ENCODE data around the gene EEF1AKMT2.
A peak's percentile ranks its signal among the peaks of the same experiment; 100 is the strongest.
"Not testable (repeated sequence)": the region's sequence is repeated elsewhere in the genome, so short reads cannot be mapped to it uniquely, and the experiment has no call there.

The EEF1AKMT2 gene

GRCh38 chr10:124791547-124792348, at the start of gene EEF1AKMT2:
EEF1AKMT2 (minus strand) TSS chr10:124791887; CDS start chr10:124791833, 54 bp downstream.
- DNase-seq, result peak; percentile 72

DNA sequence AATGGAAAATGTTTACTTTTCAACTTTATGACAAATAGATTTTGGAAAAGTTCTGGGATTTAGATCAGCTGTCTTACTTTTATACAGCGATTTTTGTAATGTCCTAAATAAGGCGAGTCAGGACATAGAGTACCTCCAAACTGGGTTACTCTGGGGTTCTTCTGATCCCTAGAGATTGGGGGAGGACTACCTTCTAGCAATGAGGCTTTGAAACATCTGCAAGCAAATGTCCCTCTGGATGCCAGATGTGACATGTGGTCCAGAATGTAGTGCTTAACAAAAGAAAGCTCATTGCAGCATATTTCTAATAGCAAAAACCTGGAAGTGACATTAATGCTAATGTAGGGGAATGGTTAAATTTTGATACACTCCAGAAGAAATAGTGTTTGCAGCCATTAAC, 46.0 kb upstream of the EEF1AKMT2 start:
- DNase-seq, result no peak

- DNase-seq, result no peak
These were observed 39.4 kb upstream of the EEF1AKMT2 start for GRCh38 chr10:124831116-124831515.

- DNase-seq, result no peak
These were observed 38.8 kb upstream of the EEF1AKMT2 start for GRCh38 chr10:124830445-124830844.

DNA sequence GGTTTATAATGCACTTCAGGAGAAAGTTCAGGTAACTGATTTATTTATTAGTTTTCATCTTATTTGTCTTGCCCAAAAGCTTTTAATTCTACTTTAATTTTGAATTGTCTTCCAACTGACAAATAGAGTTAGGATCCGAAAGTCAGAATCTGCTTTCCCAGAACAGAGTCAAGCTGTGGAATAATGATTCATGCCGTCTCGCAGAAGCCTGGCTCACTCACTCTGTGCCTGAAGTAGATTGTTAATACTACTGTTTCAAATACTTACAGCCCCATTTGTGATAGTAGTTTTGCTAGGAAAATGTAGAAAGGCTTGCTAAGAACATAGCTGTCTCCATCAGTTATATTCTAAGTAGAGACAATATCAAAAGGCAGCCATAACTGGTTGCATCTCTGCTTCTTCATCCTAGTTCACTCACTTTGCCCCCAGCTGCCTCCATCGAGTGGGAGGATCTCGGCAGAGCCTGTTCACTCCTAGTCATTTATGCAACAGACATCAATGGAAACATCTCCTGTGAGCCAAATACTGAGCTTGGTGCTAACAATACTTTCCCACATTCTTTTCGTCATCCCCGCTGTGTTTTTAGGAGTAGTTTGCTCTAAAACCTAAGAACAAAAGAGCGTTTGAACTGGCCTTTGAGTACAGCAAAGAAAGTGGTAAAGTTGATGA, 37.9 kb upstream of the EEF1AKMT2 start:
- no peak for DNase-seq

DNA sequence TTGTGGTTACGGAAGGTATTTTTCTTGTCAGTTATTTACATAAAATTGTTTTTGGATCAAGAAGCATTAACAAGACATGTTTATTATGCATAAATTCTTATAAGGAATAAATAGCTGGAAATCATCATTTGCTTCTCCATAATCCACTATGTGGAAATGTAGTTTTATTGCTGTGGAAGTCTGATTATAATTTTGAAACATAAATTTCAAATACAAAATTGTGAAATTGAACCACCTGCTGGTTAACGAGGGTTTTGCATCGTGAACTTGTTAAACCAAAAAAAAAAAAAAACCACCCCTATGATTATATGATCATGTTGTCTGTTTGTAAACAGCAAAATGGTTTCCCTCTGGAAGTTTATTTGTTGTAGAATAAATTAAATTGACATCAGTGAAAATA, 35.8 kb upstream of the EEF1AKMT2 start:
- no peak for DNase-seq

- DNase-seq, result no peak
These were observed 34.6 kb upstream of the EEF1AKMT2 start for GRCh38 chr10:124826262-124826661.

- no peak for DNase-seq
These were observed 34.0 kb upstream of the EEF1AKMT2 start for GRCh38 chr10:124825702-124826101.

DNA sequence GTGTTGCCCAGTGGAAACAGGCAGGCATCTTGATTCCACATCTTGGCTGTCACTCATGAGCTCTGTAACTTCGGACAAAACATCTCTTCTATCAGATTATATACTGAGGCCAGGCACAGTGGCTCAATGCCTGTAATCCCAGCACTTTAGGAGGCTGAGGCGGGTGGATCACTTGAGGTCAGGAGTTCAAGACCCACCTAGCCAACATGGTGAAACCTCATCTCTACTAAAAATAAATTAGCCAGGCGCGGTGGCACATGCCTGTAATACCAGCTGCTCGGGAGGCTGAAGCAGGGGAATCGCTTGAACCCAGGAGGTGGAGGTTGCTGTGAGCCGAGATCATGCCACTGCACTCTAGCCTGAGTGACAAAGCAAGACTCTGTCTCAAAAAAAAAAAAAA, 33.2 kb upstream of the EEF1AKMT2 start:
- not testable (repeated sequence) for DNase-seq

DNA sequence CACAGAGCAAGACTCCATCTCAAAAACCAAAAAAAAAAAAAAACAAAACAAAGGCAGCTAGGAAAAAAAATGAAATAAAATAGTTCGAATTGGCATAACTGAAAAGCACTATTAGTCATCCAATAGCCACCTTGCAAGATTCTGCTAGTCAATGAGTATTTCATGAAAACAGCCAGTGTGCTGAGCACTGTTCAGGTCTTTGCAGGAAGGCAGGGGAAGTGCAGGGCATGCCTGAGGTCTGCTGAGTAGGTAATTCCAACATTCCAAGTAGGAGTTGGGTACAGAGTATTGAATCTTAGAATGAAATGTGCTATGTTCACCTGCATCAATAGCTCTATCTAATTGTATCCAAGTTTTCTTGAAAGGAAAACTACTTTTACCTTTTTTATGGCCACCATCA, 32.8 kb upstream of the EEF1AKMT2 start:
- DNase-seq, result no peak

GRCh38 chr10:124821520-124821919, 29.8 kb upstream of the EEF1AKMT2 start:
- no peak for DNase-seq

DNA sequence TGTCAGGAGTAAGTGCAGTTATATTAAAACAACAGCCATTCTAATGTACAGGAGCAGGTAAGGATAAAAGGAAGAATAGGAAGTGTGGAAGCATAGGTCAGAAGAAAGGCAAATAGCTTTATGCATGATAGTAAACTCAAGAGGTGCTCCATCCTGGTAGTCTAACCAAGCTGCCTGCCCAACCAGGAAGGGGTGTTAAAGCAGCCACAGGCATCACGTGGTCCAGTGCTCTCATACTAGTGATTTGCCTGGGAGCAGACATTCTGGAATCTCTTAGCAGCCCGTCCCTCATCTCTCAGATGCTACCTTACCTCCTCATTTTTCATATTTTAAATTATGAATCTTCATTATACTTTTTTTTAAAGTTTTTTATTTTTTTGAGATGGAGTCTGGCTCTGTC, 28.4 kb upstream of the EEF1AKMT2 start:
- DNase-seq, result no peak

- DNase-seq, result no peak
These were observed 10.6 kb upstream of the EEF1AKMT2 start for GRCh38 chr10:124802313-124802675.

DNA sequence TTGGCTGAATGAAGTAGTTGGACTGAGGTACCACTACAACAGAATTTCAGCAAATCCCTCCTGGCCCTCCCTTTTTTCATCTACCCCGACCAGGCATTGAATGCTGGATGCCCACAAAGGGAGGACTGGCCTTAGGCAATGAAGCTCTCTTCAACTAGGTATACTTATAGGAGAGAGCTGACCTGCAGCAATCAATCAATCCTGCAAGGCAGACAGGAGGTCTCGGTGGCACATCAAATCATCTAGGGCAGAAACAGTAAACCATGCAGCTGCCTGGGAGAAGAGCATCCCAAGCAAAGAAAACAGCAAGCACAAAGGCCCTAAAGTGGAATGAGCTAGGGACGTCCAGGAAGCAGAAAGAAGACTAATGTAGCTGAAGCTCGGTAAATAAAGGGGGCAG, 7.5 kb upstream of the EEF1AKMT2 start:
- DNase-seq, result no peak

DNA sequence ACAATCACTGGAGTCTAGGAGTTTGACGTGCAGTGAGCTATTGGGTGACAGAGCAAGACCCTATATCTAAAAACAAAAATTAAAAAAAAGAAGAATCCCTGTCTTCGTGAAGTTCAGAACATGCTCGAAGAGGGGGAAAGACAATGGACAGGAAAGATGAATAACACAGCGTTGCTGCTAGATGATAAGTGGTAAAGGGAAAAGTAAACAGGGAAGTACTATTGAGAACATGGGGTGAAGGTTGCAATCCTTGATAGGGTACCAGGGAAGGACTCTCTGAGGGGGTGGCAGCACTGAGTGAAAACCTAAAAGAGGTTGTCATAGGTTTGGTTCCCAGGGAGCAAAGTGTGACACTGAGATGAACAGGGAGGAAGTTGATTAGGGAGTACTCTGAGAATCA, 7.1 kb upstream of the EEF1AKMT2 start:
- no peak for DNase-seq

DNA sequence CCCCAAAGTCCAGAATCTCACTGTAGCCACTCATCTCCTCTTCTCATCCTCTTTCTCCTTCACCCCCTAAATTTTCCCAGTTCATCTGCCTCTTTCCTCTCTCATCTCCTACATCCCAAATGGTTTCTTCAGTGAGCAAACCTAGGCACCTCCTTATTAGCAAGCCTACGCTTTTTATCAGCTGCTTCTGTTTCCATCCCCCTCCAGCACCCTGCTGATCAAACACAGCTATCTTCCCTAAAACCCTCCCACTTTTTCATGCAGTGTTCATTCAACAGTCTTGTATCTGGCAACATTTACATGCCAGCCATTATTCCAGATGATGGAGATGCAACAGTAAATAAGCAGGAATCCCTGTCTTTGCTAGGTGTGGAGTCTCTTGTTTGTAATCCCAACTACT, 6.7 kb upstream of the EEF1AKMT2 start:
- DNase-seq, result no peak

DNA sequence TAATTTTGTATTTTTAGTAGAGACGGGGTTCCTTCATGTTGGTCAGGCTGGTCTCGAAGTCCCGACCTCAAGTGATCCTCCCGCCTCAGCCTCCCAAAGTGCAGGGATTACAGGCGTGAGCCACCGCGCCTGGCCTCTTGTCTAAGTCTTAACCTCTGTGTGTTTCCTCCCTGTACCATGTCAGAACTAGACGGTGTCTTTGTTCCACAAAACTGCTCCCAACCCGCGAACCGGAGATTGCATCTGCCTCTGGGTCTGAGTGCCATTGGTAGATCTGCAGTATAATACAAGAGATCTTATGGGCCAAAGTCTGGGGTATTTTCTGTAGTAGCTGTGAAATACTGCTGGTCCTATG, 1.3 kb upstream of the EEF1AKMT2 start:
- no peak for DNase-seq

DNA sequence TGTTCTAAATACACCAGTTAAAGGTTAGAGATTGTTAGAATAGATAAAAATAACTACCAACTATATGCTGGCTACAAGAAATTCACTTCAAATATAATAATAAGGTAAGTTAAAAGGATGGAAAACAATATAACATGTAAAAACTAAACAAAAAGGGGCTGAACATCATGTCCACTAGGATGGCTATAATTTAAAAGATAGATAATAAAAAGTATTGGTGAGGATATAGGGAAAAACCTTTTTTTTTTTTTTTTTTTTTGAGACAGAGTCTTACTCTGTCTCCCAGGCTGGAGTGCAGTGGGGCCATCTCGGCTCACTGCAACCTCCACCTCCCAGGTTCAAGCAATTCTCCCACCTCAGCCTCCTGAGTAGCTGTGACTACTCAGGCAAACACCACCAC, 8.8 kb downstream of the EEF1AKMT2 start:
- not testable (repeated sequence) for DNase-seq

GRCh38 chr10:124768791-124769190, 22.9 kb downstream of the EEF1AKMT2 start:
- no peak for DNase-seq

DNA sequence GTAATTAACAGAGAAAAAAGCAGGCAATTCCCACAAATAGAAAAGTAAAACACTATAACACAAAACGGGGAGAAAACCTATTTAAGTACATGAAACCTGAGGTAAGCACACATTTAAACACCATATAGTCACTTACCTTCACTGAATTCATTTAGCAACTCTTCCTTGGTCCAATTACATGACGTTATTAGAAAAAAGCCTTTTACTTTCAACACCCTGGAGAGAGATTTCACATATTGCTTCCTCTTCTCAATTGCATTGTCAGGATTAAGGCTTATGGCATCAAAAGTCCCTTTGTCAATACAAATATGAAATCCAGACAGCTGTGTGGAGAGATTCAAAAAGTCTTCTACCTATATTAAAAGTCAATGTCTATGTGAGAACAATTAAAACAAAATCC, 26.4 kb downstream of the EEF1AKMT2 start:
- no peak for DNase-seq

DNA sequence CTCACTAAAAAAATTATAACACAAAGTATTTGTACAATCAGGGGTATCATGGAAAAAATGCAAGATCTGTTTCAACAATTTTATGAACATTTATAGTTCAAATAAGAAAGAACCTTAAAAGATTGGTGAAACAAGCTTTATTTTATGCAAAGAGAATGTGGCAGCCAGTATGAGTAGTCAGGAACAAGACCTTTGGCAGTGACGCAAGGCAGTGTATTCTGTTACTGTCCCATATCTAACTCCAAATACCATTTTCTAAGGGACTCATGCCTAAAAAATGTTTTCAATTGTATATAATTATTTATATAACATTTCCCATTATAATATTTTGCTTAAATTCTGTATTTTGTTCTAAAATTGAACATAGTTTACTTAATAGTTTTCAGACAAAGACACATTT, 28.4 kb downstream of the EEF1AKMT2 start:
- no peak for DNase-seq

- DNase-seq, result no peak
These were observed 29.4 kb downstream of the EEF1AKMT2 start for GRCh38 chr10:124762281-124762680.

- DNase-seq, result no peak
These were observed 35.4 kb downstream of the EEF1AKMT2 start for GRCh38 chr10:124756156-124756903.

- DNase-seq, result no peak
These were observed 36.1 kb downstream of the EEF1AKMT2 start for GRCh38 chr10:124755581-124755980.

Measured in activated CD4-positive, alpha-beta T cell treated with anti-CD3 and anti-CD28 coated beads for 1 hour (primary cell).